PC-3 (cell line): Measurements from ENCODE around the gene HLF. TPM values are rescaled to one million over a fixed set of nuclear protein-coding genes. Genes with fewer than 3 reads are reported as not detected.

Experiments
- ATAC-seq: fragments of 200-7000 bp; cut with Tn5 transposase; 2 replicates; pipeline ENCODE4 v1.9.1; 2020; ENCODE audit warnings: mild to moderate bottlenecking, moderate library complexity
- BruUV-seq: library from RNA; stranded (reverse); fragments of 400-500 nt; replicated peaks from 2 replicates; lab custom pipeline; 2021; lab: Mats Ljungman, UMichigan
- CTCF ChIA-PET: fragments of 300-600 bp; sonication (Branson Sonifier 250); formaldehyde crosslinking; loops from one replicate; lab custom pipeline; 2022; ENCODE audit warnings: antibody characterized with exemption; lab: Charles Lee
- POLR2A ChIA-PET: fragments of 300-600 bp; sonication (Branson Sonifier 250); formaldehyde crosslinking; loops from one replicate; lab custom pipeline; 2022; ENCODE audit warnings: antibody characterized with exemption; ENCODE audit not compliant: unreplicated experiment; lab: Charles Lee
- DNase-seq: peaks from one replicate; pipeline ENCODE4 v3.0.0-alpha.2; 2015
- H2AFZ ChIP-seq: fragments of 300-600 bp; sonication (generic); 2 replicates; pipeline ENCODE4 v1.6.0; 2016; ENCODE audit warnings: antibody characterized with exemption, low read length
- H3F3A ChIP-seq: fragments of 300-600 bp; sonication (generic); one replicate; pipeline ENCODE4 v1.6.0; 2017; ENCODE audit warnings: antibody characterized with exemption, low read length, control low read depth, mild to moderate bottlenecking; ENCODE audit not compliant: unreplicated experiment
- H3K27ac ChIP-seq: fragments of 300-600 bp; sonication (generic); 2 replicates; pipeline ENCODE4 v1.5.1; 2016; ENCODE audit warnings: mild to moderate bottlenecking, low read length
- H3K27me3 ChIP-seq: fragments of 300-600 bp; sonication (generic); 2 replicates; pipeline ENCODE4 v1.6.1; 2016; ENCODE audit warnings: low read length, mixed read lengths
- H3K36me3 ChIP-seq: fragments of 300-600 bp; sonication (generic); 2 replicates; pipeline ENCODE4 v1.6.1; 2016; ENCODE audit warnings: low read depth, mixed run types, low read length, mixed read lengths
- H3K4me1 ChIP-seq: fragments of 300-600 bp; sonication (generic); 2 replicates; pipeline ENCODE4 v1.5.1; 2016; ENCODE audit warnings: low read length; ENCODE audit not compliant: insufficient read depth
- H3K4me2 ChIP-seq: fragments of 300-600 bp; sonication (generic); 2 replicates; pipeline ENCODE4 v1.6.0; 2016; ENCODE audit warnings: low read length
- H3K4me3 ChIP-seq: fragments of 300-600 bp; sonication (generic); 2 replicates; pipeline ENCODE4 v1.5.1; 2016; ENCODE audit warnings: mild to moderate bottlenecking, low read length, mixed read lengths
- H3K79me2 ChIP-seq: fragments of 300-600 bp; sonication (generic); 2 replicates; pipeline ENCODE4 v1.6.1; 2017; ENCODE audit warnings: low read length, mixed read lengths
- H3K9ac ChIP-seq: fragments of 300-600 bp; sonication (generic); 2 replicates; pipeline ENCODE4 v1.6.0; 2016; ENCODE audit warnings: mild to moderate bottlenecking, low read length
- H3K9me2 ChIP-seq: fragments of 300-600 bp; sonication (generic); replicated peaks from 2 replicates; pipeline ENCODE4 v1.6.1; 2016; ENCODE audit warnings: mixed run types, low read length, mixed read lengths
- H3K9me3 ChIP-seq: fragments of 300-600 bp; sonication (generic); 2 replicates; pipeline ENCODE4 v1.6.1; 2016; ENCODE audit warnings: low read length, mixed read lengths
- H4K20me1 ChIP-seq: fragments of 300-600 bp; sonication (generic); 2 replicates; pipeline ENCODE4 v1.6.1; 2016; ENCODE audit warnings: low read length, mixed read lengths
- CTCF ChIP-seq: fragments of 300-600 bp; sonication (generic); conservative IDR thresholded peaks from 2 replicates; pipeline ENCODE4 v1.5.1; 2017; ENCODE audit warnings: antibody characterized with exemption, low read depth, mild to moderate bottlenecking, low read length
- EZH2 ChIP-seq: fragments of 300-600 bp; sonication (generic); IDR thresholded peaks from one replicate; pipeline ENCODE4 v1.6.1; 2017; ENCODE audit warnings: antibody characterized with exemption, mild to moderate bottlenecking, low read length; ENCODE audit not compliant: unreplicated experiment
- EZH2phosphoT487 ChIP-seq: fragments of 300-600 bp; sonication (generic); IDR thresholded peaks from 2 replicates; pipeline ENCODE4 v1.6.1; 2018; ENCODE audit warnings: mild to moderate bottlenecking, antibody characterized with exemption, low read length, borderline replicate concordance
- intact Hi-C: fragments of 100-400 bp; cut with micrococcal nuclease; formaldehyde crosslinking; loops from 2 replicates; pipeline ENCODE4 v1.9.0; 2023
- total RNA-seq: library from RNA; depleted of rRNA; stranded (reverse); fragments of >200 nt; gene quantifications from 2 replicates; pipeline ENCODE4 v1.2.3, GENCODE V29; 2014

Gene HLF
- total RNA-seq, 1 experiment from 2014 or later: 0.66 TPM

GRCh38 chr17:55229276-55229675, 35.5 kb upstream of the HLF start:
- Histone ChIP-seq H4K20me1 (no peaks in the 10 kb centered on the region), H3K27ac (no peak overlapping the region), H3K79me2 (no peaks in the 10 kb centered on the region), H3K36me3 (no peaks in the 10 kb centered on the region), H3K4me3 (no peak overlapping the region), H3K9me2 (no peaks in the 10 kb centered on the region), H3K4me2 (no peak overlapping the region), H3K9ac (no peak overlapping the region), H3K4me1 (peaks cover 9% of the 10 kb centered on the region), H2AFZ (no peak overlapping the region), H3K9me3 (no peaks in the 10 kb centered on the region), H3F3A (no peaks in the 10 kb centered on the region), H3K27me3 (no peaks in the 10 kb centered on the region; the same call in 1 of the 2 replicates)
- no peak for TF ChIP-seq EZH2
- no peak for TF ChIP-seq EZH2phosphoT487
- TF ChIP-seq CTCF: no peak
- no peak for ATAC-seq
- no TSS peak for BruUV-seq
- DNase-seq: no peak
- intact Hi-C loops: no loop called here
- POLR2A ChIA-PET: no interaction called here
- CTCF ChIA-PET: no interaction called here

DNA sequence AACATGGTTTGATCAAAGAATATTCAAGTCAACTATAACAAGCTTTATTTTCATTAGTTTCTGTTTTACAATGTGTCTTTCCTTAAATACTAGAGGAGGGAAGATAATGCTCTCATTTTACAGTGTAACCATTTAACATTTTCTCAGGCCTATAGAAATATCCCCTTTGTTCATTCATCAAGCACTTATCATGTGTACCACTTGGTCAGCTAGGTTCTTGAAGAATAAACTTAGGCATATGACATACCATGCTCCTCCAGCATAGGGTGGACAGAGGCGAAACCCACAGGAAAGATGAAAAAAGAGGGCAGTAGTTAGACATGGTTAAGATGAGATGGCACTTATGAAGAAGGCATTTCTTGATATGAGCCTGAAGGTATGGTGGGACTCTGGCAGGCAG, 34.0 kb upstream of the HLF start:
- CTCF ChIA-PET: no interaction called here
- Histone ChIP-seq H2AFZ (no peak overlapping the region), H3K36me3 (no peaks in the 10 kb centered on the region), H3K27ac (no peak overlapping the region), H3F3A (no peaks in the 10 kb centered on the region), H3K9ac (no peak overlapping the region), H3K4me2 (no peak overlapping the region), H3K27me3 (no peaks in the 10 kb centered on the region), H3K9me3 (no peaks in the 10 kb centered on the region), H3K4me1 (peaks cover 11% of the 10 kb centered on the region), H3K79me2 (no peaks in the 10 kb centered on the region), H4K20me1 (no peaks in the 10 kb centered on the region), H3K4me3 (no peak overlapping the region), H3K9me2 (no peaks in the 10 kb centered on the region)
- TF ChIP-seq EZH2phosphoT487 (no peak), EZH2 (no peak), CTCF (no peak)
- POLR2A ChIA-PET: no interaction called here
- intact Hi-C loops: loop anchor here (10.0 kb wide), 1 partner anchor 284 kb away; the partner anchor contains the start of gene SMIM36
- DNase-seq (no peak), ATAC-seq (no peak)
- no TSS peak for BruUV-seq

DNA sequence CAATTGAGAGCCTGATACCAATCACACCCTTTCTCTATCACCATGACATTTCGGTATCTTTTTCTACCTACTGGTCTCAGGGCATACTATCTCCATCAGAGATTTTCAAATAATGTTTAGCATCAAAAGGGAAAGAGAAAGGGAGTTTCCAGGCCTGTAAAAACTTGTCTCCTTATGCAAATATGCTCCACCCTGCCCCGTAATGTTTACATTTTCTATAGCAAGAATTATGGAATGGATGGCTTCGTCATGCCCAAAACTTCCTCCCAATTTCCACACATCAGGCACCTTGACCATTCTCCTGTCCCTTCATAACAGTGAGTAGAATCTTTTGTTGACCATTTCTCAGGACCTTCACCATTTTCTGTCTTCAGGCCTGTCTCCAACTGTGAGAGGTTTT, 30.9 kb upstream of the HLF start:
- Histone ChIP-seq H3K4me2 (no peak overlapping the region), H3K4me3 (no peak overlapping the region), H3K9me3 (no peaks in the 10 kb centered on the region), H3K9ac (no peak overlapping the region), H3K36me3 (no peaks in the 10 kb centered on the region), H3K4me1 (peaks cover 17% of the 10 kb centered on the region), H2AFZ (no peak overlapping the region), H3K9me2 (no peaks in the 10 kb centered on the region), H3K27ac (peak overlapping the region; percentile 6; the same call in 1 of the 2 replicates), H3K79me2 (no peaks in the 10 kb centered on the region), H3K27me3 (no peaks in the 10 kb centered on the region), H4K20me1 (no peaks in the 10 kb centered on the region), H3F3A (no peaks in the 10 kb centered on the region)
- peak; percentile 56 for DNase-seq
- intact Hi-C loops: loop anchor here (10.0 kb wide), 1 partner anchor 281 kb away; the partner anchor contains the start of gene SMIM36
- ATAC-seq: peak; percentile 48
- BruUV-seq: no TSS peak
- POLR2A ChIA-PET: no interaction called here
- TF ChIP-seq CTCF: no peak
- TF ChIP-seq EZH2phosphoT487: no peak
- no peak for TF ChIP-seq EZH2
- CTCF ChIA-PET: no interaction called here
